NCI-H2196 treated with DMSO at 0.1 percent for 48 hours (cell line): Measurements from ENCODE around the gene ATP6V0A4.
"Not testable (repeated sequence)": the region's sequence is repeated elsewhere in the genome, so short reads cannot be mapped to it uniquely, and the experiment has no call there.

ENCODE experiments used
- DNase-seq: peaks from one replicate; lab custom pipeline; 2025; ENCODE audit not compliant: unreplicated experiment; lab: John Stamatoyannopoulos, UW

The ATP6V0A4 gene

GRCh38 chr7:138705167-138705566, 92.8 kb downstream of the ATP6V0A4 start:
- no peak for DNase-seq

- no peak for DNase-seq
Observed at GRCh38 chr7:138701537-138701923, 96.5 kb downstream of the ATP6V0A4 start.

DNA sequence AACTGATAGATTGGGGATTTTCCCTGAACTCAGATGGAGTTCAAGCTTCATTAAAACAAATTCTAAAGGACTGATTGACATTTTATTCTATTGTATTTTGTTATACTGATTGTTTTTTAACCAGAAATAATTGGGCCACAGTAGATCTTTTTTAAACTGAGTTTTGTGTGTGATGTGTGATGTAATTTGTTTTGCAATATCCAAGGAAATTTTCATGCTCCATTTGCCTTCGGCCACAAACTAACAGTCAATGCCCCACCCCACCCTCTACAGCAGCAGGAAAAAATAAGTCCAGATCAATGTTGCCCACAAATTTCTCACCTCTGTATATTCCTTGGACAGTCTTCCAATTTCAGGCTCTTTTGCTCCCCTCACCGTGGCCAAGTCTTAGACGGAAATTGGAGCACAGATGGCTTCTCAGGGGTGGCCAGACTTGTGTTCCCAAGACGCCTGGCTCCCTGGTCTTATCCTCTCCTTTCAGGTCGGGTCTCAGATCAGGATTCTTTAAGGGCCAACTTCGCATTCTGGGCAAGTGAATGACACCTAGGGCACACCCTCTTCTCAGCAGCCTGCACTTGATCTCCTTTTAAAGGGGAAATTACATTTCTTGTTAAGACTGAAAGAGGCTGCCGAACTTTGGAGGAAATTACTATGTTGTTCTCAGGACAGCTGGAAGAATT, 97.0 kb downstream of the ATP6V0A4 start, which contains the start of gene SVOPL:
Gene SVOPL, minus strand, starts transcription at position 506 of the 680 bp plus-strand sequence. CDS start 22,317 bp downstream, outside the sequence.
- DNase-seq = no peak

DNA sequence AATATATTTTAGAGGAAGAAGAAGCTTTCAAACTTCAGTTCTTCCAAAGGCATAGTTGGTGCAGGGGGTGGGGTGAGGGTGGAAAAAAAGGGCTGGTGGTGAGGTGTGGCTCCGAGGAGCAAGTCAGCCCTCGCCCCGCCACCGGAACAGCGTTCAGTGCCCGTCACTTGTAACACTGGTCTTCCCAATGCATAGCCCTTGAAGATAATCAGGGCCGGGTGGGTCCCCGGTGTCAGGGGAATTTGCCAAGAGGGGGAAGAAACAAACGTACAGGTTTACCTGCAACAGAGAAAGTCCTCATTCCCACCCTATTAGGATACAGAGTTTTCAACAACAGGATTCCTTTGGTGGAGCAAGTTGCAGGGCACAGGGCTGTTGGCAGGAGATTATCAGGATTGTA, 98.3 kb downstream of the ATP6V0A4 start:
- no peak for DNase-seq

DNA sequence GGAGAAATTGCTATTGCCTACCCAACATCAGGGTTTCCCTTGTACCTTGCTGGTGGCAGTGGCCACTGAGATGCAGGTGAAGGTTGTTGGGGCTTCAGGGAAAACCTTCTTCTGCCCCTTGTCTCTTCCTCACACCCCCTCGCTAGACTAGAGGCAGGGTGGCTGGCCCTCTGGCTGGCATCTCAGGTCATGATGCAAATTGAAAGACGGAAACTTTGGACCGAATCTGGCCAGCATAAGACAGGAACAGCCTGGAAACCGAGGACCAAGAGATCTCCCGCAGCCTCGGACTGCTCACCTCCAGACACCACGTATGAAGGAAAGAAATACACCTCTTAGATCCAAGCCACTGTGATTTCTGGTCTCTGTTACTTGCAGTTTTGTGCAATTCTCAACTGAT, 99.7 kb downstream of the ATP6V0A4 start:
- no peak for DNase-seq

DNA sequence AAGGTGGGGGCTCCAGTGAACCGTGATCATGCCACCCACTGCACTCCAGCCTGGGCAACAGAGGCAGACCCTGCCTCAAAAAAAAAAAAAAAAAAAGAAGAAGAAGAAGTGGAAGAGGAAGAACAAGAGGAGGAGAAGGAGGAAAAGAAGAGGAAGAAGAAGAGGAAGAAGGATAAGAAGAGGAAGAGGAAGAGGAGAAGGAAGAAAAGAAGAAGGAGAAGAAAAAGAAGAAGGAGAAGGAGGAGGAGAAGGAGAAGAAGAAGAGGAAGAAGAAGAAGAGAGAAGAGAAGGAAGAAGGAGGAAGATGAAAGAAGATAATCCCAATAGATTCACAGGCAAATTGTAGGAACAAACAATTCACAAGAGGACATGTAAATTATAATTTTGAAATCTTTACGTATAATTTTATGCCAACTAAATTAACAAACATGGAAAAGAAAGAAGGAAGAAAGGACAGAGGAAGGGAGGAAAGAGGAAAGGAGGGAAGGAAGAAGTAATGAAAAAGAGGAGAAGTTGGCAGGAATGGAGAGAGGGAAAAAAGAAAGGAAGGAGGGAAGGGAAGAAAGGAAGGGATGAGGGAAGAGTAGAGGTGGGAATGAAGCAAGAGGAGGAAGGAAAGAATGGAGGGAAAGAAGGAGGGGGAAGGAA, 100.3 kb downstream of the ATP6V0A4 start:
- DNase-seq = no peak

GRCh38 chr7:138695776-138696175, 102.2 kb downstream of the ATP6V0A4 start:
- not testable (repeated sequence) for DNase-seq

- no peak for DNase-seq
Observed at GRCh38 chr7:138695106-138695505, 102.9 kb downstream of the ATP6V0A4 start.

DNA sequence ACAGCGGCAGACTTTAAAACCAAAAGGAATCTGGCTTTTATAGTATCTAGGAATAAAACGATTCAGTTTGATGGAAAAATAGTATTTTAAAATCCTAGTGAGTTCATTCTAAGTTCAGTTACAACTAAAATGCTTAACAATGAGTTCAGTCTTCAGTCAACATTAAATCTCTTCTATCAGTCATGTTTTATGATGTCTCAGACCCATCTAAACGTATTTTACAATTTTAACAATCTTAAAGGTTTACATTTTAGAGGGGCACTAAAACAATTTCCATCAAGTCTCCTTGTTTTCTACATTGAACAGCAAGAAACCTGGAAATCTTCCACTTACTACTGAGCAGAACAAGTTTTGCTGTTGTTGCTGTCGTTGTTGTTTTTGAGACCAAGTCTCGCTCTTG, 106.8 kb downstream of the ATP6V0A4 start:
- DNase-seq = no peak

- no peak for DNase-seq
Observed at GRCh38 chr7:138690495-138690894, 107.5 kb downstream of the ATP6V0A4 start.

DNA sequence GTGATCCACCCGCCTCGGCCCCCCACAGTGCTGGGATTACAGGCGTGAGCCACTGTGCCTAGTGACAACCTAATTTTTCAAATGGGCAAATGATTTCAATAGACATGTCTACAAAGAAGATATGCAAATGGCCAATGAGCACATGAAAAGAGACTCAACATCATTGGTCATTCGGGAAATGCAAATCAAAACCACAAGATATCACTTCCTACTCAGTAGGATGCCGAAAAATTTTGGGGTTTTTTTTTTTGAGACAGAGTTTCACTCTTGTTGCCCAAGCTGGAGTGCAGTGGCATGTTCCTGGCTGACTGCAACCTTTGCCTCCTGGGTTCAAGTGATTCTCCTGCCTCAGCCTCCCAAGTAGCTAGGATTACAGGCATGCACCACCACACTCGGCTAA, 110.0 kb downstream of the ATP6V0A4 start:
- DNase-seq = not testable (repeated sequence)

DNA sequence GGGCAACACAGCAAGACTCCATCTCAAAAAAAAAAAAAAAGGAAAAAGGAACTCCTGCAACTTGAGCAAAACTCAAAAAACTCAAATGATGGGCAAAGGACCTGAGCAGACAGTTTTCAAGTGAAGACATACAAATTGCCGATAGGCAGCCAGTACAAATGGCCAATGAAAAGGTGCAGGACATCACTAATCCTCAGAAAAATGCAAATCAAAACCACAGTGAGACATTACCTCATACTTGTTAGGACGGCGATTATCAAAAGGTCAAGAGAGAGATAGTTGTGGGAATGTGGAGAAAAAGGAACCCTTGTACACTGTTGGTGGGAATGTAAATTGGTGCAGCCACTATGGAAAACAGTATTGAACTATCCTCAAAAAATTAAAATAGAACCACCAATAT, 113.7 kb downstream of the ATP6V0A4 start:
- no peak for DNase-seq

DNA sequence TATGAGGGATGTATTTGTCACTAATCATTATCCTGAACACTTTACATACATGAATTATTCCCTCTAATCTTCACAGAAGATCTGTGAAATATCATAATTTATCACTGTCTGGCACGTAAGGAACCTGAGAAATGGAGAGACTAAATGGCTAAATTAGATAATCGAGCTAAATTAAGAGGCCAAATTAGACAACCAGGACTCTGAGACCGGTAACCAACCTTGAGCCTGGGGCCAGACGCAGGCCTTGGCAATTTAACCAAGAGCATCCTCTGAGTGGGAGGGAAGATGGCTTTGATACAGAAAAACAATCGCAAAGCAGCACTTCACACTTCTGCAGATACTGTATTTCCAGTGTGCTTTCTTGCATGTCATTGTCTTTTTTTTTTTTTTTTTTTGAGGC, 118.2 kb downstream of the ATP6V0A4 start:
- DNase-seq = no peak

DNA sequence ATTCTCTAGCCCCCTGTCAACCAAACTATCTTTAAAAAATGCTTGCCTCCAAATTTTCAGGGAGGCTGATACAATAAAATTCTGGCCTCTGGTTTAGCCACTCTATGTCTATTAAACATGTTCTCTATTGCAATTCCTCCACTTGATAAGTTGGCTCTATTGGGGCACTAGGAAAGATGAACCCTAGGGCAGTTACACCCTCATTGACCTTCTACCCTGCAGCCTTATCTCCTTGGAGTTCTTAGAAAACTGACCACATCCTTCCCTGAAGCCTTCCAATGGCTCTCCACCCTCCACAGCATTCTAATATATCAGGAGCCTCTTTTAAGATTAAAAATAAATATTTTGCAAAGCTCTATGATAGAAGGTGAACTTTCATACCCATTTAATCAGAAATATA, 127.4 kb downstream of the ATP6V0A4 start:
- DNase-seq = no peak

GRCh38 chr7:138669364-138669763, 128.6 kb downstream of the ATP6V0A4 start:
- DNase-seq = no peak

DNA sequence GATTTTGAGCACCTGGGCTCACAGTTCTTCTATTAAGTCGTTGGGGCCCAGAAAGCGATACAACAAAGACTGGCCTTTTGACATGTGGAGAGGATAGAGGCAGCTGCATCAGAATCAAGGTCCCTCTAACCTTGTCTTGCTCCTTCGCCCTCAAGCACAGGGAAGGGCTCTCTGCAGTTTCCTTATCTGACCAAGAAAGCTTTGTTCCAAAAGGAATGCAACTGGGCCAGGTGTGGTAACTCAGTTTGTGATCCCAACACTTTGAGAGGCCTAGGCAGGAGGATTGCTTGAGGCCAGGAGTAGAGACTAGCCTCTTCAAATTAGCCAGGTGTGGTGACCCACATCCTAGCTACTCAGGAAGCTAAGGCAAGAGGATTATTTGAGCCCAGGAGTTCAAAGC, 129.1 kb downstream of the ATP6V0A4 start:
- no peak for DNase-seq

- no peak for DNase-seq
Observed at GRCh38 chr7:138668229-138668596, 129.8 kb downstream of the ATP6V0A4 start.

DNA sequence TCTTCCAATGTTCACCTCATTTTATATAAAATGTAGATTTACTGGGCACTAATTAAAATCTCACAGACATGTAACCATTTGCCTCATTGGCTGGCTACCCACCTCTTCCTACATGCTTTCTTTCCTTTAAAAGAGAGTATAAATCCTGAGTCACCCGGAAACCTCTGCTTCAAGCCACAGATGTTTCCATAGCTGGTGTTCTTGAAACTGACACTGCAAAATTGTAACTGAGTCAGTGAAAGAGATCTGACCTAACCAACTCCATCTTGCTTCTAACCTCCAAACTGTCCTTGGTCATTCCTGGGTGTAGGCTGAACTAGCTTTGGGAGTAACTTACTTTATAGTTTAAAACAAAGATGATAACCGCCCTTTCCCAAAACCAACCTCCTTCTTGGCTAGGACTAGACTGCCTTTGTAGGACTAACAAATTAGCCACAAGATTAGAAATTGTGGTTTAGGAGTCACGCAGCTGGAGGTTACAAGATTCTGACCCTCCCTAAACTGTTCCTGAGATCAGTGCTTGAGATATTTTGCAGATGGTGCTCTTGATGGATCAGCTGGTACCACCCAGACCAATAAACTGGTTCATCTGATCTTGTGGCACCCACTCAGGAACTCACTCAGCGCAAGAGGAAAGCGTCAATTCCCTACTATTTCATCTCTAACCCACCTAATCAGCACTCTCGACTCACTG, 130.3 kb downstream of the ATP6V0A4 start:
- no peak for DNase-seq

DNA sequence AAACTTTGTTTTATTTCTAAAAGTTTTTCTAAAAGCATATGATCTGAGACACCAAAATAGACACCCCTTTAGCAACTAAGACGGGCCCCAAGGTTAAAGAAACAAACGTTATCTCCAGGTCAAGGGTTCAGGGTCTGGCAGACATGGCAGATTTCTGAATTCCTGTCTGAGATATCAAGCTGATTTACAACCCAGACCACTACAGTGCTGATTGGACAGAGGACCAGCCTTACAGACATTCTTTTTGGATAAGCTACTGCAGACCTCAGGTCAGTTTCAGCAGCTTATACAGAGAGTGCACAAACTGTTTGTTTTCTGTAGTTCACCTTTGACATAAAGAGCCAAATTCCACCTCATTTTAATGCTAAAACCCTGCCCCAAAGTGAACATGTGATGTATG, 131.6 kb downstream of the ATP6V0A4 start:
- DNase-seq = no peak

DNA sequence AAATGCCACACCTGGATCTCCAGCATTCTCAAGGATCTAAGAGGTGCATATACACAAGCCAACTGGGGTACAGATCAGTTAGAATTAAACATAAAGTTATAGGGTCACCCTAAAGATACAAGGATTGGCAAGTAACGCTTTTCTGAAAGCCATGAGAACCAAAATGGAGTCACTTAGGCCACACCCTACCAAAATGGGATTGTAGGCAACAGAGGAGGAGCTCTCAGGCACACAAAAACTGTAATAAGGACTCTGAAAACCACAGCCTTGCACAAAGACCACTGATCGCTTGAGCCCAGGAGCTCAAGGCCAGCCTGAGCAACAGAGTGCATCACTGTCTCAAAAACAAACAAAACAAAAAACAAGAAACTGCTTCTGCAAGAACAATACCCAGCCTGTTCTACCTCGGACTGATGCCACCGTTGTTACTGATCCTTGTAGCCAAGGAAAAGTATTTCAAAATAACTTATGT, 132.3 kb downstream of the ATP6V0A4 start:
- DNase-seq = no peak

DNA sequence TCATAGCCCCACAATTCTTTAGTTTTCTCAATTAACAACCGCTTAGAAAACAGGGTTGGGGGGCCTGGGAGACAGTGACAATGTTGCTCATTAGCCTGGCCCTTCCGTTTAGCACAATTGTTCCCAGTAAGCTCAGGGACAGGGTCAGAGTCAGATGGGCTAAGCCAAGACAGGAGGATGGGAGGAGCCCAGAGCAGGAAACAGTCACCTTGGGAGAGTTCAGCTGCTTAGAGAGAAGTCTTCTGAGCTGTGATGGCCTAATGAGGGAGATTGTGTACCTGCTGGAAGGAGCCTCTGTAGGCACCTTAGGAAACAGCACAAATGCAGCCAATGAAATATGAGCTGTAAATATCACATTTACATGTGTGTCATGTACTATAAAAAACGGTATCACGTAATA, 132.7 kb downstream of the ATP6V0A4 start:
- no peak for DNase-seq
